Erythroblast (primary cell): Measurements from ENCODE around the gene RPH3AL.

Experiments used
- GATA1 ChIP-seq: IDR thresholded peaks from 2 replicates; pipeline ENCODE4 v1.6.1; 2011; ENCODE audit warnings: low read depth, mild to moderate bottlenecking, control low read depth, low read length, moderate library complexity
- POLR2A ChIP-seq: IDR thresholded peaks from 2 replicates; pipeline ENCODE4 v1.6.1; 2011; ENCODE audit warnings: mild to moderate bottlenecking, low read length

GRCh38 chr17:280216-280615 lies 72.4 kb downstream of the RPH3AL start:
- no peak for TF ChIP-seq POLR2A
- TF ChIP-seq GATA1, result no peak
